PC-9 (cell line): Measurements from ENCODE around the gene NRXN2. TPM values are rescaled to one million over a fixed set of nuclear protein-coding genes. Genes with fewer than 3 reads are reported as not detected.

ENCODE experiments used
- BruUV-seq: library from RNA; stranded (reverse); fragments of 400-500 nt; replicated peaks from 2 replicates; lab custom pipeline; 2021; lab: Mats Ljungman, UMichigan
- CTCF ChIA-PET: fragments of 300-600 bp; sonication (Branson Sonifier 250); formaldehyde crosslinking; loops from one replicate; lab custom pipeline; 2022; ENCODE audit warnings: antibody characterized with exemption; lab: Charles Lee
- POLR2A ChIA-PET: fragments of 300-600 bp; sonication (Branson Sonifier 250); formaldehyde crosslinking; loops from one replicate; lab custom pipeline; 2022; ENCODE audit warnings: antibody characterized with exemption; ENCODE audit not compliant: unreplicated experiment; lab: Charles Lee
- DNase-seq, 2 experiments: peaks; one replicate each; pipeline versions ENCODE4 v3.0.0 to v3.0.0-alpha.2; 2015 to 2022; ENCODE audit warnings: mixed read lengths in 1 of 2
- H2AFZ ChIP-seq: fragments of 200-600 bp; sonication (generic); 2 replicates; pipeline ENCODE4 v1.8.1; 2017; ENCODE audit warnings: antibody characterized with exemption
- H3F3A ChIP-seq: fragments of 200-600 bp; sonication (generic); 2 replicates; pipeline ENCODE4 v1.8.1; 2017; ENCODE audit warnings: antibody characterized with exemption, mild to moderate bottlenecking, low read depth; ENCODE audit not compliant: insufficient read depth
- H3K27ac ChIP-seq: fragments of 200-600 bp; sonication (generic); 2 replicates; pipeline ENCODE4 v1.6.1; 2016; ENCODE audit warnings: mixed run types
- H3K27me3 ChIP-seq: fragments of 200-600 bp; sonication (generic); 2 replicates; pipeline ENCODE4 v1.6.1; 2016; ENCODE audit warnings: low read depth, mixed run types; ENCODE audit not compliant: insufficient read depth
- H3K36me3 ChIP-seq: fragments of 200-600 bp; sonication (generic); 2 replicates; pipeline ENCODE4 v1.6.1; 2016; ENCODE audit warnings: low read depth, mixed run types
- H3K4me1 ChIP-seq: fragments of 200-600 bp; sonication (generic); replicated peaks from 2 replicates; pipeline ENCODE4 v1.6.1; 2016; ENCODE audit warnings: mixed run types; ENCODE audit not compliant: insufficient read depth
- H3K4me2 ChIP-seq: fragments of 200-600 bp; sonication (generic); 2 replicates; pipeline ENCODE4 v1.6.1; 2017; ENCODE audit warnings: mixed run types
- H3K4me3 ChIP-seq: fragments of 200-600 bp; sonication (generic); 2 replicates; pipeline ENCODE4 v1.6.1; 2016; ENCODE audit warnings: mixed run types
- H3K79me2 ChIP-seq: fragments of 200-600 bp; sonication (generic); 2 replicates; pipeline ENCODE4 v1.6.1; 2017; ENCODE audit warnings: low read depth, mixed run types
- H3K9me2 ChIP-seq: fragments of 200-600 bp; sonication (generic); 2 replicates; pipeline ENCODE4 v1.8.1; 2017; ENCODE audit warnings: mild to moderate bottlenecking; ENCODE audit not compliant: insufficient read depth
- H3K9me3 ChIP-seq: fragments of 200-600 bp; sonication (generic); 2 replicates; pipeline ENCODE4 v1.8.1; 2016; ENCODE audit warnings: low read depth; ENCODE audit not compliant: insufficient read depth
- H4K20me1 ChIP-seq: fragments of 200-600 bp; sonication (generic); 2 replicates; pipeline ENCODE4 v1.8.1; 2017; ENCODE audit not compliant: insufficient read depth
- EZH2 ChIP-seq: fragments of 200-600 bp; sonication (generic); IDR thresholded peaks from 2 replicates; pipeline ENCODE4 v1.8.0; 2017; ENCODE audit warnings: antibody characterized with exemption, low read depth
- intact Hi-C: fragments of 100-400 bp; cut with micrococcal nuclease; formaldehyde crosslinking; loops from one replicate; pipeline ENCODE4 v1.10.0; 2022; ENCODE audit not compliant: unreplicated experiment
- total RNA-seq: library from RNA; stranded (reverse); gene quantifications from 2 replicates; pipeline ENCODE4 v1.2.3, GENCODE V29; 2021
- TF ChIP-seq, protein P1 (sequence below): fragments of 200-600 bp; sonication (generic); conservative IDR thresholded peaks from 2 replicates; pipeline ENCODE4 v1.6.1; 2017; ENCODE audit warnings: mixed run types, antibody characterized with exemption, mild to moderate bottlenecking, moderate library complexity

NRXN2 gene
- total RNA-seq, 1 experiment from 2014 or later, result not detected

DNA sequence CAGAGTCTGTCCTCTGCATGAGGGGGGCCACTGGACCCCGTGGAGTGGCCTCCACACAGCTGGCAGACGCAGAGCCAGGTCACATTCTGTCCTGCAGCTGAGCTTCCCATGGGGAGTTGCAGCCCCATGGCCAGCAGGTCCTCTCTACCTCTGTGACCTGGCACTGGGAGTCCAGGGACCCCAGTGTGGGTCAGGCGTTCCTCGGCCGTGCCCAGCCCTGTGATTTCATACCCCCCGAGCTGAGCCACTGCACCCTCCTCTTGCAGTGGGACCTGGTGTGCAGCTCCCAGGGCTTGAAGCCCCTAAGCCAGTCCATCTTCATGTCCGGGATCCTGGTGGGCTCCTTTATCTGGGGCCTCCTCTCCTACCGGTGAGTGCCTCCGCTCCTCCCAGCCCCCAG lies 164.1 kb downstream of the NRXN2 start:
- intact Hi-C loops, result no loop called here
- TF ChIP-seq EZH2, result no peak
- POLR2A ChIA-PET, result no interaction called here
- H3K4me2 ChIP-seq, result no peak overlapping the region
- H3F3A ChIP-seq, result no peaks in the 10 kb centered on the region
- no TSS peak for BruUV-seq
- no peak overlapping the region for H3K4me3 ChIP-seq
- no peaks in the 10 kb centered on the region for H4K20me1 ChIP-seq
- CTCF ChIA-PET, result no interaction called here
- H3K9me3 ChIP-seq, result no peaks in the 10 kb centered on the region
- H3K4me1 ChIP-seq, result peaks cover 10% of the 10 kb centered on the region; the same call in 1 of the 2 replicates
- no peaks in the 10 kb centered on the region for H3K9me2 ChIP-seq
- no peaks in the 10 kb centered on the region for H3K79me2 ChIP-seq
- no peak for DNase-seq
- no peaks in the 10 kb centered on the region for H3K36me3 ChIP-seq
- H3K27ac ChIP-seq, result no peak overlapping the region
- H3K27me3 ChIP-seq, result no peaks in the 10 kb centered on the region
- no peak overlapping the region for H2AFZ ChIP-seq

DNA sequence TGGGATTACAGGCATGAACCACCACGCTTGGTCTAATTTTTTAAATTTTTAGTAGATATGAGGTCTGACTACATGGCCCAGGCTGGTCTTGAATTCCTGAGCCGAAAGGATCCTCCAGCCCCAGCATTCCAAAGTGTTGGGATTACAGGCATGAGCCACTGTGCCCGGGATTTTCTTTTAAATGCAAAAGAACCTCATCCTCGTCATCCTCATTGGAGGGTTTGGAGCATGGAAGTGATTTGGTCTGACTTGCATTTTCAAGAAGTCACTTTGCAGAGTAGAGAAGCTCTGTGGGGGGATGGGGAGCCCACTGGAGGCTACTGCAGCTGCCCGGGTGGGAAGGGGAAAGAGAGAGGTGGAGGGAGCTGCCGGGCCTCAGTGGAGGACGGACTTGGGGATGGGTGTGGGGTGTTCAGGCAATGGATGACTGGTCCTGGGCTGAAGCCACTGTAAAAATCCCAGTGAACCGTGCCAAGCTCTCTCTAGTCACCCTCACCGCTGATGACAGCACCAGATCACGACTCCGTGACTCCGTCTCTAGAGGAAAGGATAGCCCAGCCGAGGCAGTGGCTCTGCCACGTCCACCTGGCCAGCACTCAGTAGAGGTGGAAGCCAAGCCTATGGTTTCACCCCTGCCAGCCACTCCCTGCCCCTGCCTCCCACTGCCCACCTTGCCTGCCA lies 164.8 kb downstream of the NRXN2 start:
- POLR2A ChIA-PET, result no interaction called here

DNA sequence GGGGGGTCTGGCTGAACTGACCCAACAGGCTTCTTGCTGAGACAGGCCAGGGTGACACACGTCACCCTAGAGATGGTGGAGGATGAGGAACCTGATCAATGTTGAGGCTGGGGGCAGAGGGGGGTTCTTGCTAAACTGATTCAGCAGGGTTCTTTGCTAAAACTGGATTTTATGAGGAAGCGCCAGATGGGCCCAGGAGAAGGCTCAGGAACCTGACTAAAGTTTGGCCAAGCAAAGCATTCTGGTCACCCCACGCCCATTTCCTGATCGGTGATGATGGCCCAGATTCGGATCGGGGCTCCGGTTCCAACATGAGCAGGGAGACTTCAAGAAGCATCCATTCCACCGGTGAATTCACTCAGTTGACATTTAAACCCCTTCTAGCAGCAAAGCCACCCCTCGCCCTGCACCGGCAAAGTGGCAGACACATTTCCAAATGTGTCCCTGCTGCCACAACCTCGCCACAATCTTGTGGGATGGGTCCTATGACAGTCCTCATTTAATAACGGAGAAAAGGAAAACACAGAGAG lies 166.2 kb downstream of the NRXN2 start:
- no peaks in the 10 kb centered on the region for H3K79me2 ChIP-seq
- TF ChIP-seq EZH2, result no peak
- TF ChIP-seq, protein P1, sequence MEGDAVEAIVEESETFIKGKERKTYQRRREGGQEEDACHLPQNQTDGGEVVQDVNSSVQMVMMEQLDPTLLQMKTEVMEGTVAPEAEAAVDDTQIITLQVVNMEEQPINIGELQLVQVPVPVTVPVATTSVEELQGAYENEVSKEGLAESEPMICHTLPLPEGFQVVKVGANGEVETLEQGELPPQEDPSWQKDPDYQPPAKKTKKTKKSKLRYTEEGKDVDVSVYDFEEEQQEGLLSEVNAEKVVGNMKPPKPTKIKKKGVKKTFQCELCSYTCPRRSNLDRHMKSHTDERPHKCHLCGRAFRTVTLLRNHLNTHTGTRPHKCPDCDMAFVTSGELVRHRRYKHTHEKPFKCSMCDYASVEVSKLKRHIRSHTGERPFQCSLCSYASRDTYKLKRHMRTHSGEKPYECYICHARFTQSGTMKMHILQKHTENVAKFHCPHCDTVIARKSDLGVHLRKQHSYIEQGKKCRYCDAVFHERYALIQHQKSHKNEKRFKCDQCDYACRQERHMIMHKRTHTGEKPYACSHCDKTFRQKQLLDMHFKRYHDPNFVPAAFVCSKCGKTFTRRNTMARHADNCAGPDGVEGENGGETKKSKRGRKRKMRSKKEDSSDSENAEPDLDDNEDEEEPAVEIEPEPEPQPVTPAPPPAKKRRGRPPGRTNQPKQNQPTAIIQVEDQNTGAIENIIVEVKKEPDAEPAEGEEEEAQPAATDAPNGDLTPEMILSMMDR, result no peak
- H3F3A ChIP-seq, result no peaks in the 10 kb centered on the region
- no peaks in the 10 kb centered on the region for H3K9me3 ChIP-seq
- H3K36me3 ChIP-seq, result no peaks in the 10 kb centered on the region
- ChIA-PET CTCF (interaction anchor here (0.6 kb wide), 1 partner anchor 899 kb away, joined by 4 read pairs; no protein-coding TSS in a partner anchor), POLR2A (no interaction called here)
- no peak overlapping the region for H3K4me2 ChIP-seq
- H3K4me1 ChIP-seq, result peaks cover 10% of the 10 kb centered on the region; the same call in 1 of the 2 replicates
- DNase-seq, result no peak
- H3K27me3 ChIP-seq, result no peaks in the 10 kb centered on the region
- intact Hi-C loops, result no loop called here
- no TSS peak for BruUV-seq
- no peaks in the 10 kb centered on the region for H3K9me2 ChIP-seq
- H3K4me3 ChIP-seq, result no peak overlapping the region
- H2AFZ ChIP-seq, result no peak overlapping the region
- no peaks in the 10 kb centered on the region for H4K20me1 ChIP-seq
- no peak overlapping the region for H3K27ac ChIP-seq

More for the DNA sequence above, 164.8 kb downstream of the NRXN2 start:
- DNase-seq, result no peak
- no peak overlapping the region for H3K4me2 ChIP-seq
- CTCF ChIA-PET, result no interaction called here
- intact Hi-C loops, result no loop called here
- BruUV-seq, result no TSS peak
- H3K27me3 ChIP-seq, result no peaks in the 10 kb centered on the region
- H3K9me3 ChIP-seq, result no peaks in the 10 kb centered on the region
- H3K9me2 ChIP-seq, result no peaks in the 10 kb centered on the region
- no peaks in the 10 kb centered on the region for H3K36me3 ChIP-seq
- H3K4me3 ChIP-seq, result no peak overlapping the region
- H3F3A ChIP-seq, result no peaks in the 10 kb centered on the region
- no peaks in the 10 kb centered on the region for H3K79me2 ChIP-seq
- no peak overlapping the region for H3K27ac ChIP-seq
- H4K20me1 ChIP-seq, result no peaks in the 10 kb centered on the region
- no peak overlapping the region for H2AFZ ChIP-seq
- peaks cover 10% of the 10 kb centered on the region; the same call in 1 of the 2 replicates for H3K4me1 ChIP-seq
- TF ChIP-seq, protein P1, result no peak
- no peak for TF ChIP-seq EZH2

Other genes with a start within 250 kb of the NRXN2 start
- gene SLC22A11, start 167.3 kb downstream of the NRXN2 start, total RNA-seq, result 0.41 and 1.1 TPM in 2 replicates
- gene SLC22A12, start 132.0 kb downstream of the NRXN2 start, total RNA-seq, result not detected in 2 replicates
- gene RASGRP2, start 20.9 kb upstream of the NRXN2 start, total RNA-seq, result 1.0 and 2.1 TPM in 2 replicates
- gene PYGM, start 36.8 kb upstream of the NRXN2 start, total RNA-seq, result 1.3 and 1.6 TPM in 2 replicates
- gene SF1, start 55.3 kb upstream of the NRXN2 start, total RNA-seq, result 253 and 336 TPM in 2 replicates
- gene MAP4K2, start 80.0 kb upstream of the NRXN2 start, total RNA-seq, result 32.6 and 34.3 TPM in 2 replicates
- gene MEN1, start 87.4 kb upstream of the NRXN2 start, total RNA-seq, result 48.7 and 61.6 TPM in 2 replicates
- 31.3 and 33.8 TPM in 2 replicates for gene CDC42BPG, start 121.5 kb upstream of the NRXN2 start, total RNA-seq
- 110 and 134 TPM in 2 replicates for gene EHD1, start 155.4 kb upstream of the NRXN2 start, total RNA-seq
- gene ATG2A, start 194.0 kb upstream of the NRXN2 start, total RNA-seq, result 48.2 and 53.2 TPM in 2 replicates
- gene PPP2R5B, start 201.5 kb upstream of the NRXN2 start, total RNA-seq, result 13.7 and 13.9 TPM in 2 replicates
- gene GPHA2, start 212.7 kb upstream of the NRXN2 start, total RNA-seq, result 1.0 and 2.1 TPM in 2 replicates
- gene MAJIN, start 248.9 kb upstream of the NRXN2 start, total RNA-seq, result 4.5 and 7.1 TPM in 2 replicates